Mesothelial cell of epicardium (in vitro differentiated cells): ENCODE results near the gene EPC2. TPM values are rescaled to one million over a fixed set of nuclear protein-coding genes. Genes with fewer than 3 reads are reported as not detected.

Experiments
- DNase-seq, 2 experiments: peaks; one replicate each; pipeline ENCODE4 v3.0.0; 2021; ENCODE audit warnings: low spot score in 2 of 2; ENCODE audit not compliant: unreplicated experiment in 2 of 2
- H3K27ac Mint-ChIP-seq: 2 replicates; pipeline ENCODE4 v1.8.0; 2021; ENCODE audit warnings: mixed read lengths
- H3K27me3 Mint-ChIP-seq: 2 replicates; pipeline ENCODE4 v1.8.0; 2021; ENCODE audit warnings: low read depth, mixed read lengths
- H3K36me3 Mint-ChIP-seq: 2 replicates; pipeline ENCODE4 v1.8.0; 2021; ENCODE audit warnings: mixed read lengths
- H3K4me1 Mint-ChIP-seq: 2 replicates; pipeline ENCODE4 v1.8.0; 2021; ENCODE audit warnings: mixed read lengths
- H3K4me3 Mint-ChIP-seq: 2 replicates; pipeline ENCODE4 v1.8.0; 2021; ENCODE audit warnings: mild to moderate bottlenecking, moderate library complexity, mixed read lengths
- H3K9me3 Mint-ChIP-seq: 2 replicates; pipeline ENCODE4 v1.8.0; 2021; ENCODE audit warnings: mixed read lengths
- total RNA-seq: library from RNA; stranded (reverse); gene quantifications from 3 replicates; pipeline ENCODE4 v1.2.1, GENCODE V29; 2021
- TF ChIP-seq, protein P1 (sequence below): fragments of 200-600 bp; sonication (generic); IDR thresholded peaks from one replicate; pipeline ENCODE4 v1.5.0; 2021; ENCODE audit warnings: antibody characterized with exemption; ENCODE audit not compliant: unreplicated experiment

EPC2 gene
- total RNA-seq, 1 donor from 2014 or later = 43.8 TPM

- Mint-ChIP-seq H3K4me1 (peaks cover 5% of the 10 kb centered on the region), H3K4me3 (no peak overlapping the region), H3K27ac (no peak overlapping the region), H3K9me3 (peaks cover 6% of the 10 kb centered on the region), H3K36me3 (no peaks in the 10 kb centered on the region), H3K27me3 (no peaks in the 10 kb centered on the region)
- TF ChIP-seq, protein P1, sequence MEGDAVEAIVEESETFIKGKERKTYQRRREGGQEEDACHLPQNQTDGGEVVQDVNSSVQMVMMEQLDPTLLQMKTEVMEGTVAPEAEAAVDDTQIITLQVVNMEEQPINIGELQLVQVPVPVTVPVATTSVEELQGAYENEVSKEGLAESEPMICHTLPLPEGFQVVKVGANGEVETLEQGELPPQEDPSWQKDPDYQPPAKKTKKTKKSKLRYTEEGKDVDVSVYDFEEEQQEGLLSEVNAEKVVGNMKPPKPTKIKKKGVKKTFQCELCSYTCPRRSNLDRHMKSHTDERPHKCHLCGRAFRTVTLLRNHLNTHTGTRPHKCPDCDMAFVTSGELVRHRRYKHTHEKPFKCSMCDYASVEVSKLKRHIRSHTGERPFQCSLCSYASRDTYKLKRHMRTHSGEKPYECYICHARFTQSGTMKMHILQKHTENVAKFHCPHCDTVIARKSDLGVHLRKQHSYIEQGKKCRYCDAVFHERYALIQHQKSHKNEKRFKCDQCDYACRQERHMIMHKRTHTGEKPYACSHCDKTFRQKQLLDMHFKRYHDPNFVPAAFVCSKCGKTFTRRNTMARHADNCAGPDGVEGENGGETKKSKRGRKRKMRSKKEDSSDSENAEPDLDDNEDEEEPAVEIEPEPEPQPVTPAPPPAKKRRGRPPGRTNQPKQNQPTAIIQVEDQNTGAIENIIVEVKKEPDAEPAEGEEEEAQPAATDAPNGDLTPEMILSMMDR = no peak
- no peak for DNase-seq
Observed at GRCh38 chr2:148627224-148627623, 17.3 kb upstream of the EPC2 start.

DNA sequence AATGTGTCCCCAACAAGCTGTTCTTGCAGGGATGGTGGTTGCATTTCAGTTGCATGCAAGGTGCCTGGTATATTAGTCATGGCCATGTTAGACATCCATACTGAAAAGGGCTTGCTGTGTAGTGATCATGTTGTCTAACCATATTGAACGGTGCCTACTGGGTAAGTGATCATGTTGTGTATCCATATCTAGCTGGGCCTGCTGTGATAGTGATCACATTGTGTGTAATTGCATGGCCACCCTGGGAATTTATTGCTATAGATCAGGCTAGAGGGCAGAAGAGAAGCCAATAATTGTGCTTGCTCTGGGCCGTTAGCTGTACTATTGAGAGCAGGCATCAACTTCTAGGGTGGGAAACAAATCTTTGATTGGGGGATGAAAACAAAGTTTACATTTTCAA, 9.8 kb upstream of the EPC2 start:
- no peak for DNase-seq
- no peaks in the 10 kb centered on the region for H3K27me3 Mint-ChIP-seq
- H3K9me3 Mint-ChIP-seq = no peaks in the 10 kb centered on the region
- H3K36me3 Mint-ChIP-seq = no peaks in the 10 kb centered on the region
- H3K4me3 Mint-ChIP-seq = no peak overlapping the region
- no peak overlapping the region for H3K27ac Mint-ChIP-seq
- H3K4me1 Mint-ChIP-seq = no peaks in the 10 kb centered on the region
- TF ChIP-seq, protein P1 = no peak

GRCh38 chr2:148638543-148638942, 6.0 kb upstream of the EPC2 start:
- peaks cover 21% of the 10 kb centered on the region for H3K27me3 Mint-ChIP-seq
- H3K4me1 Mint-ChIP-seq = peaks cover 5% of the 10 kb centered on the region

GRCh38 chr2:148640767-148641166, 3.8 kb upstream of the EPC2 start:
- peaks cover 10% of the 10 kb centered on the region for H3K4me1 Mint-ChIP-seq
- TF ChIP-seq, protein P1 = no peak
- H3K27me3 Mint-ChIP-seq = peaks cover 23% of the 10 kb centered on the region
- H3K9me3 Mint-ChIP-seq = no peaks in the 10 kb centered on the region
- no peak for DNase-seq
- no peaks in the 10 kb centered on the region for H3K36me3 Mint-ChIP-seq
- H3K27ac Mint-ChIP-seq = no peak overlapping the region
- no peak overlapping the region for H3K4me3 Mint-ChIP-seq

More at GRCh38 chr2:148638543-148638942, 6.0 kb upstream of the EPC2 start:
- no peak for DNase-seq
- Mint-ChIP-seq H3K27ac (no peak overlapping the region), H3K36me3 (no peaks in the 10 kb centered on the region), H3K9me3 (no peaks in the 10 kb centered on the region), H3K4me3 (no peak overlapping the region)
- TF ChIP-seq, protein P1 = no peak

- Mint-ChIP-seq H3K4me1 (peaks cover 13% of the 10 kb centered on the region), H3K27ac (no peak overlapping the region), H3K4me3 (no peak overlapping the region), H3K36me3 (no peaks in the 10 kb centered on the region), H3K27me3 (peaks cover 23% of the 10 kb centered on the region), H3K9me3 (no peaks in the 10 kb centered on the region)
- DNase-seq = no peak
- TF ChIP-seq, protein P1 = no peak
Observed at GRCh38 chr2:148642112-148642744, 2.3 kb upstream of the EPC2 start.
